Subcutaneous adipose tissue (tissue), 4 donors: ENCODE data around the gene VWA7. TPM values are rescaled to one million over a fixed set of nuclear protein-coding genes. Genes with fewer than 3 reads are reported as not detected.

Experiments used
- total RNA-seq, 4 donors: library from RNA; depleted of rRNA; stranded (reverse); fragments of >200 nt; gene quantifications; one replicate each; pipeline ENCODE4 v1.1.0, GENCODE V29; 2016
- TF ChIP-seq, protein P1 (sequence below): fragments of 450-650 bp; IDR thresholded peaks from one replicate; pipeline ENCODE4 v1.5.1; 2016; ENCODE audit warnings: low read depth, mild to moderate bottlenecking, control low read depth, antibody characterized with exemption, moderate library complexity

Gene VWA7
- total RNA-seq, 4 donors from 2014 or later, result not detected

DNA sequence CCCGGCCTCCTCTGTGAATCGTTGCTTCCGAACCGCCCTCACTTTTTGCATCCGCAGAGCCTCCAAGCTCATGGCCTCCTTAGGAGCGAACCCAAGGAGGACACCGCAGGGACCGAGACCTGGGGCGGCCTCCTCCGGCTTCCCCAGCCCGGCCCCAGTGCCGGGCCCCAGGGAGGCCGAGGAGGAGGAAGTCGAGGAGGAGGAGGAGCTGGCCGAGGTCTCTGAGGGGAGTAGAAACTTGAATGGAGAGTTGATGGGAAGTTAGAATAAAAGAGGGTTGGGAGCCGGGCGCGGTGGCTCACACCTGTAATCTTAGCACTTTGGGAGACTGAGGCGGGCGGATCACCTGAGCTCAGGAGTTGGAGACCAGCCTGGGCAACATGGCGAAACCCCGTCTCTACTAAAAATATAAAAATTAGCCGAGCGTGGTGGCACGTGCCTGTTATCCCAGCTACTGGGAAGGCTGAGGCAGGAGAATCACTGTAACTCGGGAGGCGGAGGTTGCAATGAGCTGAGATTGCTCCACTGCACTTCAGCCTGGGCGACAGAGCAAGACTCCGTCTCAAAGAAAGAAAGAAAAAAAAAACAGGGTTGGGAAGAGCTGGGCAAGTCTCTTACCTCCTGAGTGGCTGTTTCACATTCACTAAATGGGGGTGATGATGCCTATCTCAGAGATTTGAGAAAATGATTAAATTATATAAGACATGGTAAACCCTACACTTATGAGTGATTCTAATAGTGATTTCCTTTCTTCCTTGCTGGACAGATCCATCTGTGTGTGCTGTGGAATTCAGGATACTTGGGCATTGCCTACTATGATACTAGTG lies 36.5 kb downstream of the VWA7 start:
- TF ChIP-seq, protein P1, sequence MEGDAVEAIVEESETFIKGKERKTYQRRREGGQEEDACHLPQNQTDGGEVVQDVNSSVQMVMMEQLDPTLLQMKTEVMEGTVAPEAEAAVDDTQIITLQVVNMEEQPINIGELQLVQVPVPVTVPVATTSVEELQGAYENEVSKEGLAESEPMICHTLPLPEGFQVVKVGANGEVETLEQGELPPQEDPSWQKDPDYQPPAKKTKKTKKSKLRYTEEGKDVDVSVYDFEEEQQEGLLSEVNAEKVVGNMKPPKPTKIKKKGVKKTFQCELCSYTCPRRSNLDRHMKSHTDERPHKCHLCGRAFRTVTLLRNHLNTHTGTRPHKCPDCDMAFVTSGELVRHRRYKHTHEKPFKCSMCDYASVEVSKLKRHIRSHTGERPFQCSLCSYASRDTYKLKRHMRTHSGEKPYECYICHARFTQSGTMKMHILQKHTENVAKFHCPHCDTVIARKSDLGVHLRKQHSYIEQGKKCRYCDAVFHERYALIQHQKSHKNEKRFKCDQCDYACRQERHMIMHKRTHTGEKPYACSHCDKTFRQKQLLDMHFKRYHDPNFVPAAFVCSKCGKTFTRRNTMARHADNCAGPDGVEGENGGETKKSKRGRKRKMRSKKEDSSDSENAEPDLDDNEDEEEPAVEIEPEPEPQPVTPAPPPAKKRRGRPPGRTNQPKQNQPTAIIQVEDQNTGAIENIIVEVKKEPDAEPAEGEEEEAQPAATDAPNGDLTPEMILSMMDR, result no peak

DNA sequence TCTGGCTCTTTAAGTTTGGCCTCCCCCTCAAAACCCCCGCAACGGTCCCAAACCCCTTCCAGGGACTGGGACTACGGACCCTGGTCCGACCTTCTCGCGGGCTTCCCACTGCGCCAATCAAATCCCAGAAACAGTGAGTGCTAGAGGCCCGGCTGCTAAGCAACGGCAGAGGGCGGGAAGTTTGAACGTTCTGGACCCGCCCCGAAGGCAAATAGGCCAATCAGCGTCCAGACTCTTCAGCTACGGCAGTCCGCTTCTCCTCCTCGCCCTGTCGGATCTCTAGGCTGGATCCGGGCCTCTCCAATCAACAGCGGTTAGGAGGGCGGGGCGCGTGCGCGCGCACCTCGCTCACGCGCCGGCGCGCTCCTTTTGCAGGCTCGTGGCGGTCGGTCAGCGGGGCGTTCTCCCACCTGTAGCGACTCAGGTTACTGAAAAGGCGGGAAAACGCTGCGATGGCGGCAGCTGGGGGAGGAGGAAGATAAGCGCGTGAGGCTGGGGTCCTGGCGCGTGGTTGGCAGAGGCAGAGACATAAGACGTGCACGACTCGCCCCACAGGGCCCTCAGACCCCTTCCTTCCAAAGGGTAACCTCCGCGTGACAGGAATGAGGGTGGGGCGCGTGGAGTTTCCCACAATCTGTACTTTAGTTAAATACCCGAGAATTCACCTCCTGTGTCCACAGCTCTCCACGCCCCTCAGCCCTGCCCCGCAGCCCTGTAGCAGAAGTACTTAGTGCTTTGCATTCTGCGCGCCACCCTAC lies 37.3 kb downstream of the VWA7 start, which contains the start of gene MSH5:
TSS of gene MSH5 (plus strand) at position 367 of the 758 bp plus-strand sequence. CDS start 462 bp downstream, outside the sequence.
- TF ChIP-seq, protein P1, result no peak

DNA sequence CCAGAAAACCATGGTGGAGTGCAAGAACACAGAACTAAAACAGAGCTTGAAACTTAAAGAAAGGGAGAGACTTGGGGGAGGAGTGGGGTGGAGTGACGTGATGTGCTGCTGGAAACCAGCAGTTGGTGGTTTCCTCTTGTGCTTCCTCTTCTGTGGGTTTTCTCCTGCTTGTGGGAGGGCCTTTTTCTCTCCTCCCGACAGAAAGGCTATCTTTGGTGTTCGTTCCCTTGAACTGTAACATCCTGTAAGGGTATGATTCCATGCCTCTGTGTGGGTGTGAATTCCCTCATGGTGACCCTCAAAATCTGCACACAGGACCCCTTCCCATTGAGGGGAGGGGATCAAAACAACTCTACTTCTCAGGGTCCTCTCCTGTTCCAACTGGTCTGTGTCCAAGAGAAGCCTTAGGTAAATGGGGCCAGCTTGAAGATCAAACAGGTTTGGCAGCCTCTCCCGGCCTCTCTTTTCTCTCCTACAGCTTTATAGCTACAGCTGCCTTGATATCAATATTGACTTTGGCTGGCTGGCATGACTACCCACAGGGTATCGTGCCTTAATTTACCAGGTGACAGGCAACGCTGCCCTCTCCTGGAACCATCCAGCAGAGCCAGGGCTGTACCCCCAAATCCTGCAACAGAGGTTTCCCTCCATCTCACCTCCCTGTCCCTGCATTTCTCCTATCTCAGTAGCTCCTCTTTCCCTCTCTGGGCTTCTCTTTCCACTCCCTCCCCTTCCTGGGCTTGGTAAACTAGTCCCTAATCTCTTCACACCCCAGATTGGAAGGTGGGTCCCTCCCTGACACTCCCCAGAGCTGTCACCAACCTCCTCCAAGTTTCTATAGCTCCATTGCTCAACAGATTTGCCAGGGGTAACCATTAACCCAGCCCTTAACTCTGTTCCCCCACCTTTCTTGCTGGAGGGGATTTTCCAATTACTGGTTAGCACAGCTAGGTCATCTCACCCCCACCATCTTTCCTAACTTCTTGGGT lies 38.8 kb downstream of the VWA7 start:
- TF ChIP-seq, protein P1, result no peak

- TF ChIP-seq, protein P1, result no peak
These were observed 39.7 kb downstream of the VWA7 start for GRCh38 chr6:31737315-31737990.

DNA sequence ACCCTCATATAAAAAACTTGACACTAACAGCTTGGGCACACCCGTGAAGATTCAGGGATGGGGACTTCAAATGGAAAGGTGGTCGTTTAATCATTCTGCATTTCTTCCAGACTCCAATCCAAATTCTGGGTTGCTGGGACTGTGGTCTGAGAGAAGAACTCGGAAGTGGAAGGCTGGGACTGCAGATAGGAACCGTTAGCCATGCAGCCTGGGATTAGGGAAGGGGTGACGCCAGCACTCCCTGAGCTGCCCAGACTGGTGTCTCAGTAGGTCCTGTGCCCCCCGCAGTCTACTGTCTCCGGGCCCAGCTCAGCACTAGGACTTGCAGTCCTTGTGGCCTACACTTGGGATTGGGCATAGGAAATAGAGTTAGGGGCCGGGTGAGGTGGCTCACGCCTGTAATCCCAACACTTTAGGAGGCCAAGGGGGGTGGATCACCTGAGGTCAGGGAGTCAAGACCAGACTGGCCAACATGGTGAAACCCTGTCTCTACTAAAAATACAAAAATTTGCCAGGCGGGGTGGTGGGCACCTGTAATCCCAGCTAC lies 40.3 kb downstream of the VWA7 start:
- TF ChIP-seq, protein P1, result no peak

DNA sequence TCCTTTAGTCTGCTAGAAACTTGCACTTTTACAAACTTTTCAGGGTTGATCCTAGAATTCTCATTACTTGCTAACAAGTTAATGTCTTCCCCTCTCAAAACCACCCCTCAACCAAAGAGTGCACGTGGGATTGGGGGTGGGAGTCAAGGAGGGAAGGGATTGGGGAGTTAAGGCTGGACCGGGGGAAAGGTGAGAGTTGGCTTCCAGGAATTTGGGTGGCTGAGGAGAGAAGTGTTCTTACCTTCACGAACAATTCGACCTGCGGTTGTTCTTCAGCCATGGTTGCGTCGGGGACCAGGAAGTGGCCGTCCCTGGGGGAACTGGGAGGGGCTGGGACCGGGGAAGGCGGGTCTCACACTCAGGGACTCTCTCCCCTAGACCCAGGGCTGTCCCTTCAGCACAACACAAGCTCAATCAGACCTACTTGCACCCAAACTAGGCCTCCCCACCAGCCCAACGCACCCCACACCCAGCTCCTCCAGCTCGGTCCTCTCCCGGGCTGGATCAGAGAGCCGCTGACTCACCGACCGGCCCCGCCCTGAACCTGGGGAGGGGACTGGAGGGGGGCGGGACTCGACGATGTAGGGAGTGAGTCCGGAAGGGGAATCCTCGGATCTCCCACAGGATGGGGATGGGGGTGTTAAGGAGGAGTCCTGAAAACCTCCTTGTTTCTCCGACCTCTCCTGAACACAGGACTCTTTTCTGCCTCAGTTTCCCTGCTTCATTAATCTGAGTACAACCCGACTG lies 40.9 kb downstream of the VWA7 start, which contains the start of gene CLIC1:
TSS of gene CLIC1 (minus strand) at position 510 of the 747 bp plus-strand sequence. CDS start at position 280, 230 bp downstream.
- TF ChIP-seq, protein P1, result no peak
